ENCODE results near the gene GLA. TPM values are rescaled to one million over a fixed set of nuclear protein-coding genes. Genes with fewer than 3 reads are reported as not detected.

GLA gene
- total and polyA plus RNA-seq, 2 of the 13 experiments (the other 11 are each of a cell fraction or from before 2014, with no cell fraction given) = 31.4 to 59.3 TPM

- TF ChIP-seq, protein P1, sequence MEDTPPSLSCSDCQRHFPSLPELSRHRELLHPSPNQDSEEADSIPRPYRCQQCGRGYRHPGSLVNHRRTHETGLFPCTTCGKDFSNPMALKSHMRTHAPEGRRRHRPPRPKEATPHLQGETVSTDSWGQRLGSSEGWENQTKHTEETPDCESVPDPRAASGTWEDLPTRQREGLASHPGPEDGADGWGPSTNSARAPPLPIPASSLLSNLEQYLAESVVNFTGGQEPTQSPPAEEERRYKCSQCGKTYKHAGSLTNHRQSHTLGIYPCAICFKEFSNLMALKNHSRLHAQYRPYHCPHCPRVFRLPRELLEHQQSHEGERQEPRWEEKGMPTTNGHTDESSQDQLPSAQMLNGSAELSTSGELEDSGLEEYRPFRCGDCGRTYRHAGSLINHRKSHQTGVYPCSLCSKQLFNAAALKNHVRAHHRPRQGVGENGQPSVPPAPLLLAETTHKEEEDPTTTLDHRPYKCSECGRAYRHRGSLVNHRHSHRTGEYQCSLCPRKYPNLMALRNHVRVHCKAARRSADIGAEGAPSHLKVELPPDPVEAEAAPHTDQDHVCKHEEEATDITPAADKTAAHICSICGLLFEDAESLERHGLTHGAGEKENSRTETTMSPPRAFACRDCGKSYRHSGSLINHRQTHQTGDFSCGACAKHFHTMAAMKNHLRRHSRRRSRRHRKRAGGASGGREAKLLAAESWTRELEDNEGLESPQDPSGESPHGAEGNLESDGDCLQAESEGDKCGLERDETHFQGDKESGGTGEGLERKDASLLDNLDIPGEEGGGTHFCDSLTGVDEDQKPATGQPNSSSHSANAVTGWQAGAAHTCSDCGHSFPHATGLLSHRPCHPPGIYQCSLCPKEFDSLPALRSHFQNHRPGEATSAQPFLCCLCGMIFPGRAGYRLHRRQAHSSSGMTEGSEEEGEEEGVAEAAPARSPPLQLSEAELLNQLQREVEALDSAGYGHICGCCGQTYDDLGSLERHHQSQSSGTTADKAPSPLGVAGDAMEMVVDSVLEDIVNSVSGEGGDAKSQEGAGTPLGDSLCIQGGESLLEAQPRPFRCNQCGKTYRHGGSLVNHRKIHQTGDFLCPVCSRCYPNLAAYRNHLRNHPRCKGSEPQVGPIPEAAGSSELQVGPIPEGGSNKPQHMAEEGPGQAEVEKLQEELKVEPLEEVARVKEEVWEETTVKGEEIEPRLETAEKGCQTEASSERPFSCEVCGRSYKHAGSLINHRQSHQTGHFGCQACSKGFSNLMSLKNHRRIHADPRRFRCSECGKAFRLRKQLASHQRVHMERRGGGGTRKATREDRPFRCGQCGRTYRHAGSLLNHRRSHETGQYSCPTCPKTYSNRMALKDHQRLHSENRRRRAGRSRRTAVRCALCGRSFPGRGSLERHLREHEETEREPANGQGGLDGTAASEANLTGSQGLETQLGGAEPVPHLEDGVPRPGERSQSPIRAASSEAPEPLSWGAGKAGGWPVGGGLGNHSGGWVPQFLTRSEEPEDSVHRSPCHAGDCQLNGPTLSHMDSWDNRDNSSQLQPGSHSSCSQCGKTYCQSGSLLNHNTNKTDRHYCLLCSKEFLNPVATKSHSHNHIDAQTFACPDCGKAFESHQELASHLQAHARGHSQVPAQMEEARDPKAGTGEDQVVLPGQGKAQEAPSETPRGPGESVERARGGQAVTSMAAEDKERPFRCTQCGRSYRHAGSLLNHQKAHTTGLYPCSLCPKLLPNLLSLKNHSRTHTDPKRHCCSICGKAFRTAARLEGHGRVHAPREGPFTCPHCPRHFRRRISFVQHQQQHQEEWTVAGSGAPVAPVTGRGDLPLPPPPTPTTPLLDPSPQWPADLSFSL (CRISPR knock-in tag; IDR thresholded peaks at IDR 0.05) = no peak
- TF ChIP-seq MTA3 (CRISPR knock-in tag; IDR thresholded peaks at IDR 0.05) = no peak
- TF ChIP-seq SMC3 (IDR thresholded peaks at IDR 0.05; ENCODE audit: low read length) = no peak
- peak; percentile 81 for TF ChIP-seq THAP11 (CRISPR knock-in tag; IDR thresholded peaks at IDR 0.05)
- no peak for TF ChIP-seq ZNF326 (CRISPR knock-in tag; IDR thresholded peaks at IDR 0.05; ENCODE audit: borderline replicate concordance)
- TF ChIP-seq NFYC (CRISPR knock-in tag; IDR thresholded peaks at IDR 0.05) = peak; percentile 87
- TF ChIP-seq KDM5A (IDR thresholded peaks at IDR 0.05; ENCODE audit: borderline replicate concordance, low read length) = peak; percentile 84; the same call in 1 of the 2 replicates
- no peak for TF ChIP-seq NFIC (IDR thresholded peaks at IDR 0.05; ENCODE audit: low read length)
- peak; percentile 75 for TF ChIP-seq TGIF2 (CRISPR knock-in tag; IDR thresholded peaks at IDR 0.05)
- TF ChIP-seq MAZ (IDR thresholded peaks at IDR 0.05; ENCODE audit: borderline replicate concordance, low read depth, low read length) = peak; percentile 67; the same call in 1 of the 2 replicates
- TF ChIP-seq MAZ (CRISPR knock-in tag; IDR thresholded peaks at IDR 0.05; ENCODE audit: low read depth) = 0 out of 2 replicates have a peak, but pooled peaks have one; percentile 13
- no peak for TF ChIP-seq CHD4 (IDR thresholded peaks at IDR 0.05; ENCODE audit: borderline replicate concordance, low read length)
- 0 out of 2 replicates have a peak, but pooled peaks have one; percentile 39 for TF ChIP-seq PITX1 (CRISPR knock-in tag; IDR thresholded peaks at IDR 0.05)
- TF ChIP-seq KMT2B (CRISPR knock-in tag; IDR thresholded peaks at IDR 0.05) = peak; percentile 57; the same call in 1 of the 2 replicates
- TF ChIP-seq, protein P2, sequence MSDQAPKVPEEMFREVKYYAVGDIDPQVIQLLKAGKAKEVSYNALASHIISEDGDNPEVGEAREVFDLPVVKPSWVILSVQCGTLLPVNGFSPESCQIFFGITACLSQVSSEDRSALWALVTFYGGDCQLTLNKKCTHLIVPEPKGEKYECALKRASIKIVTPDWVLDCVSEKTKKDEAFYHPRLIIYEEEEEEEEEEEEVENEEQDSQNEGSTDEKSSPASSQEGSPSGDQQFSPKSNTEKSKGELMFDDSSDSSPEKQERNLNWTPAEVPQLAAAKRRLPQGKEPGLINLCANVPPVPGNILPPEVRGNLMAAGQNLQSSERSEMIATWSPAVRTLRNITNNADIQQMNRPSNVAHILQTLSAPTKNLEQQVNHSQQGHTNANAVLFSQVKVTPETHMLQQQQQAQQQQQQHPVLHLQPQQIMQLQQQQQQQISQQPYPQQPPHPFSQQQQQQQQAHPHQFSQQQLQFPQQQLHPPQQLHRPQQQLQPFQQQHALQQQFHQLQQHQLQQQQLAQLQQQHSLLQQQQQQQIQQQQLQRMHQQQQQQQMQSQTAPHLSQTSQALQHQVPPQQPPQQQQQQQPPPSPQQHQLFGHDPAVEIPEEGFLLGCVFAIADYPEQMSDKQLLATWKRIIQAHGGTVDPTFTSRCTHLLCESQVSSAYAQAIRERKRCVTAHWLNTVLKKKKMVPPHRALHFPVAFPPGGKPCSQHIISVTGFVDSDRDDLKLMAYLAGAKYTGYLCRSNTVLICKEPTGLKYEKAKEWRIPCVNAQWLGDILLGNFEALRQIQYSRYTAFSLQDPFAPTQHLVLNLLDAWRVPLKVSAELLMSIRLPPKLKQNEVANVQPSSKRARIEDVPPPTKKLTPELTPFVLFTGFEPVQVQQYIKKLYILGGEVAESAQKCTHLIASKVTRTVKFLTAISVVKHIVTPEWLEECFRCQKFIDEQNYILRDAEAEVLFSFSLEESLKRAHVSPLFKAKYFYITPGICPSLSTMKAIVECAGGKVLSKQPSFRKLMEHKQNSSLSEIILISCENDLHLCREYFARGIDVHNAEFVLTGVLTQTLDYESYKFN (CRISPR knock-in tag; conservative IDR thresholded peaks at IDR 0.05) = 0 out of 2 replicates have a peak, but pooled peaks have one; percentile 13
- no peak for TF ChIP-seq PTBP1 (IDR thresholded peaks at IDR 0.05; ENCODE audit: low read depth, low read length, poor library complexity, severe bottlenecking)
- TF ChIP-seq RAD51 (IDR thresholded peaks at IDR 0.05; ENCODE audit: borderline replicate concordance) = peak; percentile 98
- no peak for TF ChIP-seq NR0B2 (CRISPR knock-in tag; IDR thresholded peaks at IDR 0.05)
- TF ChIP-seq TAF1 (CRISPR knock-in tag; IDR thresholded peaks at IDR 0.05) = peak; percentile 37; the same call in 1 of the 2 replicates
Observed at GRCh38 chrX:101407748-101408531, at the start of gene GLA, which contains the start of gene HNRNPH2 (continued).

Measured in HepG2 (cell line).